NCI-H345 treated with DMSO at 0.1 percent for 48 hours (cell line): ENCODE measurements around the gene PDGFRA.
"Not testable (repeated sequence)": the region's sequence is repeated elsewhere in the genome, so short reads cannot be mapped to it uniquely, and the experiment has no call there.

Experiments
- DNase-seq: peaks from one replicate; lab custom pipeline; 2025; ENCODE audit not compliant: unreplicated experiment; lab: John Stamatoyannopoulos, UW

The PDGFRA gene

GRCh38 chr4:54318904-54319303 lies 89.8 kb downstream of the PDGFRA start:
- DNase-seq = no peak

GRCh38 chr4:54320826-54321685 lies 92.0 kb downstream of the PDGFRA start:
- no peak for DNase-seq

- DNase-seq = peak; percentile 68
Observed at GRCh38 chr4:54322818-54323417, 93.8 kb downstream of the PDGFRA start.

- DNase-seq = no peak
Observed at GRCh38 chr4:54330896-54331295, 101.8 kb downstream of the PDGFRA start.

- no peak for DNase-seq
Observed at GRCh38 chr4:54332542-54332941, 103.4 kb downstream of the PDGFRA start.

GRCh38 chr4:54333657-54334056 lies 104.6 kb downstream of the PDGFRA start:
- DNase-seq = no peak

GRCh38 chr4:54334769-54335168 lies 105.7 kb downstream of the PDGFRA start:
- not testable (repeated sequence) for DNase-seq

- DNase-seq = no peak
Observed at GRCh38 chr4:54337009-54337408, 107.9 kb downstream of the PDGFRA start.

- not testable (repeated sequence) for DNase-seq
Observed at GRCh38 chr4:54342067-54342466, 113.0 kb downstream of the PDGFRA start.
